HEK293 (cell line): ENCODE results near the gene STK38.
"Not testable (repeated sequence)": the region's sequence is repeated elsewhere in the genome, so short reads cannot be mapped to it uniquely, and the experiment has no call there.

Experiments used
- CTCF ChIA-PET: fragments of 350-600 bp; formaldehyde crosslinking; extraction: SDS; loops from one replicate; lab custom pipeline; 2021; ENCODE audit warnings: antibody characterized with exemption; lab: Yijun Ruan, JAX
- POLR2A ChIA-PET: fragments of 300-600 bp; formaldehyde crosslinking; extraction: SDS; loops from one replicate; lab custom pipeline; 2020; ENCODE audit warnings: antibody characterized with exemption, inconsistent platforms; lab: Yijun Ruan, JAX
- H3K27ac ChIP-seq: fragments of 200-500 bp; sonication (Bioruptor generic); 2 replicates; pipeline ENCODE4 v1.5.1; 2014; ENCODE audit warnings: low read depth, low read length, control low read depth, inconsistent platforms; ENCODE audit errors: extremely low read depth
- H3K36me3 ChIP-seq, 2 experiments: fragments of 200-500 bp in 1 of 2; sonication (Bioruptor generic) in 1 of 2; 1 replicate in 1 of 2; 2 replicates in 1 of 2; pipeline ENCODE4 v1.5.1; 2014 to 2017; ENCODE audit warnings: inconsistent platforms in 2 of 2, low read length in 2 of 2; ENCODE audit not compliant: control insufficient read depth in 2 of 2, insufficient read depth in 1 of 2
- H3K4me1 ChIP-seq: fragments of 200-500 bp; sonication (Bioruptor generic); 2 replicates; pipeline ENCODE4 v1.5.1; 2014; ENCODE audit warnings: mild to moderate bottlenecking, low read length, inconsistent platforms; ENCODE audit not compliant: control insufficient read depth, insufficient read depth
- H3K4me3 ChIP-seq: 2 replicates; pipeline ENCODE4 v1.5.1; 2011; ENCODE audit warnings: low read depth, mild to moderate bottlenecking, control low read depth, low read length, moderate library complexity
- H3K9me3 ChIP-seq: fragments of 200-500 bp; sonication (Bioruptor generic); 2 replicates; pipeline ENCODE4 v1.5.1; 2014; ENCODE audit warnings: low read depth, low read length, inconsistent platforms; ENCODE audit not compliant: control insufficient read depth, insufficient read depth
- FEZF1 ChIP-seq: fragments of 450-650 bp; formaldehyde crosslinking; IDR thresholded peaks from 2 replicates; pipeline ENCODE4 v1.5.1; 2016; ENCODE audit warnings: missing biosample characterization, missing genetic modification characterization
- KLF16 ChIP-seq: fragments of 450-650 bp; formaldehyde crosslinking; IDR thresholded peaks from 2 replicates; pipeline ENCODE4 v1.5.1; 2017; ENCODE audit warnings: missing biosample characterization, missing genetic modification characterization
- KLF17 ChIP-seq: fragments of 450-650 bp; formaldehyde crosslinking; IDR thresholded peaks from 2 replicates; pipeline ENCODE4 v1.5.1; 2016; ENCODE audit warnings: missing biosample characterization, missing genetic modification characterization
- PRDM1 ChIP-seq: fragments of 450-650 bp; formaldehyde crosslinking; IDR thresholded peaks from 2 replicates; pipeline ENCODE4; 2016; ENCODE audit warnings: missing biosample characterization, missing genetic modification characterization
- PRDM6 ChIP-seq: fragments of 450-650 bp; formaldehyde crosslinking; IDR thresholded peaks from 2 replicates; pipeline ENCODE4 v1.5.1; 2017; ENCODE audit warnings: missing biosample characterization, missing genetic modification characterization
- SETDB1 ChIP-seq: IDR thresholded peaks from one replicate; pipeline ENCODE4 v1.6.1; 2017; ENCODE audit warnings: mild to moderate bottlenecking, low read length, moderate library complexity, mixed read lengths; ENCODE audit not compliant: insufficient read length
- TSHZ1 ChIP-seq: fragments of 450-650 bp; formaldehyde crosslinking; IDR thresholded peaks from 2 replicates; pipeline ENCODE4 v1.5.1; 2016; ENCODE audit warnings: missing biosample characterization, missing genetic modification characterization, borderline replicate concordance
- ZBTB48 ChIP-seq: fragments of 450-650 bp; formaldehyde crosslinking; IDR thresholded peaks from 2 replicates; pipeline ENCODE4 v1.5.1; 2016; ENCODE audit warnings: missing biosample characterization, missing genetic modification characterization
- ZBTB7A ChIP-seq: fragments of 450-650 bp; formaldehyde crosslinking; IDR thresholded peaks from 2 replicates; pipeline ENCODE4 v1.5.1; 2016; ENCODE audit warnings: low read depth, missing biosample characterization, missing genetic modification characterization
- ZNF10 ChIP-seq: fragments of 450-650 bp; formaldehyde crosslinking; IDR thresholded peaks from 2 replicates; pipeline ENCODE4 v1.5.1; 2017; ENCODE audit warnings: missing biosample characterization, missing genetic modification characterization
- ZNF121 ChIP-seq: fragments of 450-650 bp; formaldehyde crosslinking; IDR thresholded peaks from 2 replicates; pipeline ENCODE4 v1.5.1; 2016; ENCODE audit warnings: missing biosample characterization, missing genetic modification characterization
- ZNF19 ChIP-seq: fragments of 450-650 bp; formaldehyde crosslinking; IDR thresholded peaks from 2 replicates; pipeline ENCODE4; 2016; ENCODE audit warnings: missing biosample characterization, missing genetic modification characterization, low read depth
- ZNF24 ChIP-seq: fragments of 450-650 bp; formaldehyde crosslinking; IDR thresholded peaks from 2 replicates; pipeline ENCODE4 v1.5.1; 2016; ENCODE audit warnings: missing biosample characterization, missing genetic modification characterization
- ZNF544 ChIP-seq: fragments of 450-650 bp; formaldehyde crosslinking; IDR thresholded peaks from 2 replicates; pipeline ENCODE4 v1.5.0; 2017; ENCODE audit warnings: missing biosample characterization, missing genetic modification characterization

Gene STK38

GRCh38 chr6:36459501-36459900 lies 87.8 kb downstream of the STK38 start:
- H3K27ac ChIP-seq, result no peak overlapping the region
- peaks cover 6% of the 10 kb centered on the region; the same call in 1 of the 2 replicates for H3K4me1 ChIP-seq
- no peaks in the 10 kb centered on the region; a peak in 1 of 3 replicates for H3K36me3 ChIP-seq
- peak; percentile 43; the same call in 1 of the 2 replicates for TF ChIP-seq FEZF1 (tag by site-specific recombination)
- no peak for TF ChIP-seq ZNF24
- peak; percentile 86 for TF ChIP-seq PRDM6 (tag by site-specific recombination)
- no peak overlapping the region for H3K4me3 ChIP-seq
- POLR2A ChIA-PET, result interaction anchor here (1.1 to 1.2 kb wide), 2 partner anchors 12 to 219 kb away, joined by 3 read pairs; partner anchors contain the start of gene CDKN1A
- CTCF ChIA-PET, result no interaction called here
- H3K9me3 ChIP-seq, result no peaks in the 10 kb centered on the region

- ChIA-PET CTCF (interaction anchor here (1.0 to 1.2 kb wide), 3 partner anchors 10 to 94 kb away, joined by 3 to 5 read pairs (median 5); partner anchors contain the start of genes KCTD20 and PXT1), POLR2A (interaction anchor here (0.5 kb wide), 1 partner anchor 186 kb away, joined by 3 read pairs; no protein-coding TSS in a partner anchor)
- no peak overlapping the region for H3K27ac ChIP-seq
Measured at GRCh38 chr6:36455486-36456027, 91.7 kb downstream of the STK38 start.

GRCh38 chr6:36452897-36453296 lies 94.4 kb downstream of the STK38 start:
- H3K4me1 ChIP-seq, H3K27ac ChIP-seq, H3K4me3 ChIP-seq, H3K9me3 ChIP-seq: not testable (repeated sequence)
- ChIA-PET POLR2A (interaction anchor here (0.5 to 0.7 kb wide), 2 partner anchors 30 to 148 kb away, joined by 3 to 5 read pairs; no protein-coding TSS in a partner anchor), CTCF (interaction anchor here (0.6 to 0.9 kb wide), 3 partner anchors 10 to 340 kb away, joined by 3 to 4 read pairs (median 4); no protein-coding TSS in a partner anchor)
- peaks cover 16 to 18% of the 10 kb centered on the region in 2 experiments for H3K36me3 ChIP-seq
- peak; percentile 73 for TF ChIP-seq ZNF121 (tag by site-specific recombination)

More at GRCh38 chr6:36455486-36456027, 91.7 kb downstream of the STK38 start:
- peaks cover 6% of the 10 kb centered on the region; the same call in 1 of the 2 replicates for H3K4me1 ChIP-seq
- H3K4me3 ChIP-seq, result no peak overlapping the region
- H3K36me3 ChIP-seq, result peaks cover 4 to 16% of the 10 kb centered on the region in 2 experiments
- peak; percentile 86 for TF ChIP-seq ZNF10 (tag by site-specific recombination)
- no peak for TF ChIP-seq ZNF19 (tag by site-specific recombination)
- no peaks in the 10 kb centered on the region for H3K9me3 ChIP-seq

- ChIA-PET POLR2A (interaction anchor here (0.6 to 0.9 kb wide), 2 partner anchors 15 to 144 kb away, joined by 3 read pairs; no protein-coding TSS in a partner anchor), CTCF (interaction anchor here (0.7 to 1.0 kb wide), 2 partner anchors 310 to 515 kb away, joined by 3 to 5 read pairs; no protein-coding TSS in a partner anchor)
- H3K36me3 ChIP-seq, result peaks cover 16 to 18% of the 10 kb centered on the region in 2 experiments
- not testable (repeated sequence) for H3K27ac ChIP-seq, H3K4me3 ChIP-seq, H3K4me1 ChIP-seq, H3K9me3 ChIP-seq
- peak; percentile 40 for TF ChIP-seq SETDB1
Measured at GRCh38 chr6:36449173-36449572, 98.1 kb downstream of the STK38 start.

- Histone ChIP-seq H3K9me3 (no peaks in the 10 kb centered on the region), H3K27ac (no peak overlapping the region), H3K4me1 (peaks cover 11% of the 10 kb centered on the region), H3K36me3 (peaks cover 0 to 14% of the 10 kb centered on the region in 2 experiments; a peak in 2 of 3 replicates), H3K4me3 (no peak overlapping the region)
- CTCF ChIA-PET, result interaction anchor here (0.7 to 1.4 kb wide), 2 partner anchors 10 to 39 kb away, joined by 3 read pairs; no protein-coding TSS in a partner anchor
- POLR2A ChIA-PET, result no interaction called here
- TF ChIP-seq KLF16 (tag by site-specific recombination) (no peak), ZBTB7A (tag by site-specific recombination) (no peak), TSHZ1 (tag by site-specific recombination) (no peak), KLF17 (tag by site-specific recombination) (no peak), PRDM6 (tag by site-specific recombination) (peak; percentile 48; the same call in 1 of the 2 replicates), ZBTB48 (no peak), ZNF544 (tag by site-specific recombination) (no peak), PRDM1 (0 out of 2 replicates have a peak, but pooled peaks have one; percentile 28)
Measured at GRCh38 chr6:36445621-36446020, 101.7 kb downstream of the STK38 start.
